Liver (tissue), 9 donors: ENCODE results near the gene TTC39A. TPM values are rescaled to one million over a fixed set of nuclear protein-coding genes. Genes with fewer than 3 reads are reported as not detected.

Experiments used
- DNase-seq: peaks from one replicate; pipeline ENCODE4 v3.0.0-alpha.2; 2017; ENCODE audit warnings: low spot score
- H3K27ac ChIP-seq, 2 donors: one replicate each; pipeline ENCODE4 v1.7.0; 2013; ENCODE audit warnings: inconsistent platforms in 2 of 2, low read length in 2 of 2, control low read depth in 1 of 2, low read depth in 1 of 2, mild to moderate bottlenecking in 1 of 2
- H3K27me3 ChIP-seq, 4 donors: one replicate each; pipeline versions ENCODE4 v1.6.1 to v1.7.0; 2013; ENCODE audit warnings: low read length in 3 of 4, inconsistent platforms in 1 of 4, mild to moderate bottlenecking in 1 of 4, moderate library complexity in 1 of 4; ENCODE audit not compliant: control insufficient read depth in 4 of 4, insufficient read depth in 4 of 4
- H3K36me3 ChIP-seq, 4 donors: one replicate each; pipeline versions ENCODE4 v1.6.1 to v1.7.0; 2013; ENCODE audit warnings: low read length in 3 of 4, mild to moderate bottlenecking in 3 of 4, low read depth in 1 of 4, moderate library complexity in 1 of 4; ENCODE audit not compliant: control insufficient read depth in 4 of 4, insufficient read depth in 3 of 4
- H3K4me1 ChIP-seq, 4 donors: one replicate each; pipeline versions ENCODE4 v1.6.1 to v1.7.0; 2013; ENCODE audit warnings: low read length in 3 of 4, mild to moderate bottlenecking in 3 of 4, moderate library complexity in 1 of 4; ENCODE audit not compliant: control insufficient read depth in 4 of 4, insufficient read depth in 4 of 4
- H3K4me3 ChIP-seq, 3 donors: one replicate each; pipeline versions ENCODE4 v1.6.1 to v1.7.0; 2013; ENCODE audit warnings: low read length in 3 of 3, control low read depth in 1 of 3, low read depth in 1 of 3, mild to moderate bottlenecking in 1 of 3
- H3K9ac ChIP-seq, 2 donors: one replicate each; pipeline ENCODE4 v1.7.0; 2013; ENCODE audit warnings: low read length in 2 of 2, mild to moderate bottlenecking in 2 of 2, moderate library complexity in 2 of 2, control low read depth in 1 of 2, low read depth in 1 of 2
- H3K9me3 ChIP-seq, 4 donors: one replicate each; pipeline versions ENCODE4 v1.6.1 to v1.7.0; 2013; ENCODE audit warnings: low read length in 3 of 4; ENCODE audit not compliant: control insufficient read depth in 4 of 4
- CTCF ChIP-seq: fragments of 150-350 bp; IDR thresholded peaks from 2 replicates; pipeline ENCODE4 v1.5.1; 2017; ENCODE audit warnings: improper control_type of control experiment, low read depth, low read length; ENCODE audit not compliant: missing input control
- EGR1 ChIP-seq, 2 donors: IDR thresholded peaks; 2 replicates each; pipeline ENCODE4 v1.6.1; 2016 to 2018; ENCODE audit warnings: antibody characterized with exemption in 2 of 2, low read depth in 2 of 2
- FOXA1 ChIP-seq: IDR thresholded peaks from 2 replicates; pipeline ENCODE4 v1.6.1; 2016; ENCODE audit warnings: antibody characterized with exemption
- FOXA2 ChIP-seq: IDR thresholded peaks from 2 replicates; pipeline ENCODE4 v1.6.1; 2016; ENCODE audit warnings: antibody characterized with exemption
- GABPA ChIP-seq, 2 donors: IDR thresholded peaks in 1 of 2; conservative IDR thresholded peaks in 1 of 2; 2 replicates each; pipeline ENCODE4 v1.6.1; 2016; ENCODE audit warnings: antibody characterized with exemption in 2 of 2, mild to moderate bottlenecking in 1 of 2, moderate library complexity in 1 of 2
- HNF4A ChIP-seq, 2 donors: conservative IDR thresholded peaks; 2 replicates each; pipeline ENCODE4 v1.6.1; 2016; ENCODE audit warnings: antibody characterized with exemption in 2 of 2, mild to moderate bottlenecking in 2 of 2
- HNF4G ChIP-seq: IDR thresholded peaks from 2 replicates; pipeline ENCODE4 v1.6.1; 2016; ENCODE audit warnings: antibody characterized with exemption
- JUND ChIP-seq, 2 donors: IDR thresholded peaks; 2 replicates each; pipeline ENCODE4 v1.6.1; 2016; ENCODE audit warnings: antibody characterized with exemption in 2 of 2
- MAX ChIP-seq: IDR thresholded peaks from 2 replicates; pipeline ENCODE4 v1.6.1; 2016; ENCODE audit warnings: antibody characterized with exemption
- NR2F2 ChIP-seq: IDR thresholded peaks from 2 replicates; pipeline ENCODE4 v1.6.1; 2016; ENCODE audit warnings: antibody characterized with exemption
- RAD21 ChIP-seq, 2 donors: IDR thresholded peaks; 2 replicates each; pipeline ENCODE4 v1.6.1; 2016; ENCODE audit warnings: antibody characterized with exemption in 2 of 2, mild to moderate bottlenecking in 2 of 2
- REST ChIP-seq: IDR thresholded peaks from 2 replicates; pipeline ENCODE4 v1.6.1; 2016; ENCODE audit warnings: antibody characterized with exemption, mild to moderate bottlenecking
- SP1 ChIP-seq: IDR thresholded peaks from 2 replicates; pipeline ENCODE4 v1.6.1; 2018; ENCODE audit warnings: antibody characterized with exemption, mild to moderate bottlenecking
- TAF1 ChIP-seq: conservative IDR thresholded peaks from 2 replicates; pipeline ENCODE4 v1.6.1; 2016; ENCODE audit warnings: antibody characterized with exemption, mild to moderate bottlenecking
- YY1 ChIP-seq: IDR thresholded peaks from 2 replicates; pipeline ENCODE4 v1.6.1; 2016; ENCODE audit warnings: antibody characterized with exemption, mild to moderate bottlenecking
- WGBS: extraction: QIAGEN DNeasy Blood & Tissue Kit; methylation state at CpG from one replicate; pipeline ENCODE4 v1.1.7; 2013; 5-methylcytosine and 5-hydroxymethylcytosine counted together
- polyA plus RNA-seq, 2 donors: library from polyadenylated mRNA; stranded (reverse) in 1 of 2; unstranded in 1 of 2; fragments of 200-250 nt in 1 of 2; fragments of >200 nt in 1 of 2; fragmentation: Nextera tagmentation in 1 of 2; extraction: Ambion mirVana in 1 of 2; gene quantifications; one replicate each; pipeline versions ENCODE4 v1.2.1 to v1.2.3, GENCODE V29; 2013 to 2015
- total RNA-seq, 2 donors: library from RNA; depleted of rRNA; stranded (reverse); fragments of >200 nt; gene quantifications; one replicate each; pipeline ENCODE4 v1.2.3, GENCODE V29; 2014
- donor health status: healthy.
- donor health status: healthy.
- donor health status: healthy.
- donor health status: healthy.
- donor health status: healthy.

Gene TTC39A
- total and polyA plus RNA-seq, 4 donors = 0.32 to 1.9 (median 1.4) TPM

DNA sequence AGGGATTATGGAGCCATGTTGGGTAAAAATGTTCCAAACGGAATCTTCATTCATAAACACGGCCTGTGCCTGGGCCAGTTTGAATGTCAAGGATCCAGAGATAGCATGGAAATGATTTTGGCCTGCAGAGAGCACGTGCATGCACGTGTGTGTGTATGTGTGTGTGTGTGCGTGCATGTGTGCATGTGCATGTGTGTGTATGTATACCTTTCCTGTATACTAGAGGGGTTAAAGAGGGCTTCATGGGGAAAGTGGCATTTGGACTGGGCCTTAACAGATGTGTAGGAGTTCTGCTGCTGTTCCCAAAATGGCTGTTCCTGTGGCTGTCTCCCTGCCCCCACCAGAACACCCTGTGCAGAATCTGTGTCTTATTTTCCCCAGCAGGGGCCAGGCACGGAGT is 21.7 kb downstream of the TTC39A start:
- 94% methylated on average over 6 of the region's 6 CpGs for WGBS
- H3K36me3 ChIP-seq = no peaks in the 10 kb centered on the region
- H3K9me3 ChIP-seq = no peaks in the 10 kb centered on the region
- no peak overlapping the region for H3K4me3 ChIP-seq
- no peak for TF ChIP-seq RAD21 (IDR thresholded peaks at IDR 0.05)
- TF ChIP-seq JUND (IDR thresholded peaks at IDR 0.05) = no peak
- TF ChIP-seq EGR1 (IDR thresholded peaks at IDR 0.05; ENCODE audit: low read depth in 2 of 2) = no peak
- TF ChIP-seq FOXA1 = no peak
- TF ChIP-seq YY1 = no peak
- no peaks in the 10 kb centered on the region for H3K27me3 ChIP-seq
- DNase-seq = no peak
- no peak overlapping the region for H3K27ac ChIP-seq
- peaks cover 7 to 12% (median 10%) of the 10 kb centered on the region in 4 donors for H3K4me1 ChIP-seq
- no peak overlapping the region for H3K9ac ChIP-seq

DNA sequence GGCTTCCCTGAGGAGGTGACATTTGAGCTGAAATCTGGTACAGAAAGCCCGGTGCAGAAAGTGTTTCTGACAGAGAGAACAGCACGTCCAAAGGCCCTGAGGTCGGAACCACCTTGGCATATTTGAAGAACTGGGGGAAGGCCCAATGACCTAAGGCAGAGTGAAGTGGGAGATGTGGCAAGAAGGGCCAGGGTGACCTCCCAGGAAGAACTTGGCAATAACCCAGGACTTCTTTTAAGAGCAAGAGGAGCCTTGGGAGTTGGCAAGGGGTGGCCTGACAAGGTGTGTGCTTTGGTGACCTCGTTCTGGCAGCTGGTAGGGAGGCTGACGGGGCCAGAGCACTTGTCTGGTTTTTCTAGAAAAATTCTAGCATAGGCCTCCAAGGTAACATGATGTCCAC is 23.4 kb downstream of the TTC39A start:
- H3K4me1 ChIP-seq = peaks cover 7 to 12% (median 10%) of the 10 kb centered on the region in 4 donors
- no peaks in the 10 kb centered on the region for H3K9me3 ChIP-seq
- no peaks in the 10 kb centered on the region for H3K36me3 ChIP-seq
- no peak overlapping the region for H3K9ac ChIP-seq
- no peak for DNase-seq
- no peak overlapping the region for H3K4me3 ChIP-seq
- H3K27me3 ChIP-seq = no peaks in the 10 kb centered on the region
- WGBS = 95% methylated on average over 5 of the region's 5 CpGs
- TF ChIP-seq NR2F2 (no peak), FOXA1 (no peak), JUND (IDR thresholded peaks at IDR 0.05) (no peak), MAX (no peak), HNF4G (no peak), HNF4A (conservative IDR thresholded peaks at IDR 0.05) (no peak), GABPA (IDR thresholded peaks at IDR 0.05 in 1 of 2, conservative IDR thresholded peaks at IDR 0.05 in 1 of 2) (no peak), REST (no peak), TAF1 (no peak), CTCF (no peak), SP1 (no peak), FOXA2 (no peak)
- H3K27ac ChIP-seq = no peak overlapping the region
